DOHH2 (cell line): Measurements from ENCODE around the gene GNL3.

ENCODE experiments used
- EZH2phosphoT487 ChIP-seq: fragments of 200-600 bp; sonication (generic); IDR thresholded peaks from 2 replicates; pipeline ENCODE4 v1.6.1; 2017; ENCODE audit warnings: borderline replicate concordance, mild to moderate bottlenecking, antibody characterized with exemption, low read length, moderate library complexity, mixed read lengths
- TF ChIP-seq, protein P1 (sequence below): fragments of 200-600 bp; sonication (generic); IDR thresholded peaks from one replicate; pipeline ENCODE4 v1.5.1; 2014; ENCODE audit warnings: antibody characterized with exemption, mild to moderate bottlenecking, low read depth, low read length; ENCODE audit not compliant: poor library complexity, severe bottlenecking

DNA sequence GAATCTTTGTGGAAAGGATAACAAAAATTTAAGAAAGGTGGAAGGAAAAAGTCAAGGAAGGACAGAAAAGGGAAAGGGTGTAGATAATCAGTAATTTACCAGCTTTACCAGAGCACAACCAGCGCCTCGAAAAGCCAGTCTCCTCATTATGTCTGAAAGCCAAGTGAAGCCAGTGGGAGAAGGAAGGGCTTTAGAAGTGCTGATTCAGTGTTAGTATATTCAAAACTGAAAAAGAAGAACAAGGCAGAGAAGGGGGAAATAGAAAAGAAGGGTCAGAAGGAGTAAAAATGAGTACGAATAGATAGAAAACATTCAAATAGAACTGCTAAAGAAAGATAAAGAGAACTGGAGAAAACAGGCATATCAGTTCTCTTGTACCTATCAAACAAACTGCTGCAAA is 4.2 kb upstream of the GNL3 start:
- no peak for TF ChIP-seq EZH2phosphoT487
- TF ChIP-seq, protein P1, sequence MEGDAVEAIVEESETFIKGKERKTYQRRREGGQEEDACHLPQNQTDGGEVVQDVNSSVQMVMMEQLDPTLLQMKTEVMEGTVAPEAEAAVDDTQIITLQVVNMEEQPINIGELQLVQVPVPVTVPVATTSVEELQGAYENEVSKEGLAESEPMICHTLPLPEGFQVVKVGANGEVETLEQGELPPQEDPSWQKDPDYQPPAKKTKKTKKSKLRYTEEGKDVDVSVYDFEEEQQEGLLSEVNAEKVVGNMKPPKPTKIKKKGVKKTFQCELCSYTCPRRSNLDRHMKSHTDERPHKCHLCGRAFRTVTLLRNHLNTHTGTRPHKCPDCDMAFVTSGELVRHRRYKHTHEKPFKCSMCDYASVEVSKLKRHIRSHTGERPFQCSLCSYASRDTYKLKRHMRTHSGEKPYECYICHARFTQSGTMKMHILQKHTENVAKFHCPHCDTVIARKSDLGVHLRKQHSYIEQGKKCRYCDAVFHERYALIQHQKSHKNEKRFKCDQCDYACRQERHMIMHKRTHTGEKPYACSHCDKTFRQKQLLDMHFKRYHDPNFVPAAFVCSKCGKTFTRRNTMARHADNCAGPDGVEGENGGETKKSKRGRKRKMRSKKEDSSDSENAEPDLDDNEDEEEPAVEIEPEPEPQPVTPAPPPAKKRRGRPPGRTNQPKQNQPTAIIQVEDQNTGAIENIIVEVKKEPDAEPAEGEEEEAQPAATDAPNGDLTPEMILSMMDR, result no peak
